IPS-18a (cell line): ENCODE measurements around the gene SDF4.

Experiments used
- H3K27ac ChIP-seq: one replicate; pipeline ENCODE4 v1.5.1; 2013; ENCODE audit warnings: low read length
- H3K27me3 ChIP-seq: one replicate; pipeline ENCODE4 v1.6.1; 2013; ENCODE audit warnings: mild to moderate bottlenecking, low read length; ENCODE audit not compliant: control insufficient read depth, insufficient read depth
- H3K36me3 ChIP-seq: one replicate; pipeline ENCODE4 v1.6.1; 2013; ENCODE audit warnings: low read depth, low read length; ENCODE audit not compliant: control insufficient read depth
- H3K4me1 ChIP-seq: one replicate; pipeline ENCODE4 v1.6.1; 2013; ENCODE audit warnings: low read depth, low read length; ENCODE audit not compliant: control insufficient read depth
- H3K4me3 ChIP-seq: one replicate; pipeline ENCODE4 v1.5.1; 2013; ENCODE audit warnings: low read length
- H3K9ac ChIP-seq: one replicate; pipeline ENCODE4 v1.6.1; 2013; ENCODE audit warnings: mild to moderate bottlenecking, low read length, moderate library complexity
- H3K9me3 ChIP-seq: one replicate; pipeline ENCODE4 v1.6.1; 2013; ENCODE audit warnings: low read depth, low read length; ENCODE audit not compliant: control insufficient read depth

The SDF4 gene

GRCh38 chr1:1203561-1204424 lies 28.0 kb downstream of the SDF4 start:
- Histone ChIP-seq H3K9ac (no peak overlapping the region), H3K27ac (no peak overlapping the region), H3K9me3 (no peaks in the 10 kb centered on the region), H3K36me3 (no peaks in the 10 kb centered on the region), H3K4me3 (no peak overlapping the region), H3K27me3 (peaks cover 38% of the 10 kb centered on the region), H3K4me1 (peaks cover 3% of the 10 kb centered on the region)

- Histone ChIP-seq H3K4me1 (peaks cover 3% of the 10 kb centered on the region), H3K27ac (no peak overlapping the region), H3K4me3 (no peak overlapping the region), H3K36me3 (no peaks in the 10 kb centered on the region), H3K9me3 (no peaks in the 10 kb centered on the region), H3K9ac (no peak overlapping the region), H3K27me3 (peaks cover 38% of the 10 kb centered on the region)
Measured at GRCh38 chr1:1202831-1203560, 28.8 kb downstream of the SDF4 start.

DNA sequence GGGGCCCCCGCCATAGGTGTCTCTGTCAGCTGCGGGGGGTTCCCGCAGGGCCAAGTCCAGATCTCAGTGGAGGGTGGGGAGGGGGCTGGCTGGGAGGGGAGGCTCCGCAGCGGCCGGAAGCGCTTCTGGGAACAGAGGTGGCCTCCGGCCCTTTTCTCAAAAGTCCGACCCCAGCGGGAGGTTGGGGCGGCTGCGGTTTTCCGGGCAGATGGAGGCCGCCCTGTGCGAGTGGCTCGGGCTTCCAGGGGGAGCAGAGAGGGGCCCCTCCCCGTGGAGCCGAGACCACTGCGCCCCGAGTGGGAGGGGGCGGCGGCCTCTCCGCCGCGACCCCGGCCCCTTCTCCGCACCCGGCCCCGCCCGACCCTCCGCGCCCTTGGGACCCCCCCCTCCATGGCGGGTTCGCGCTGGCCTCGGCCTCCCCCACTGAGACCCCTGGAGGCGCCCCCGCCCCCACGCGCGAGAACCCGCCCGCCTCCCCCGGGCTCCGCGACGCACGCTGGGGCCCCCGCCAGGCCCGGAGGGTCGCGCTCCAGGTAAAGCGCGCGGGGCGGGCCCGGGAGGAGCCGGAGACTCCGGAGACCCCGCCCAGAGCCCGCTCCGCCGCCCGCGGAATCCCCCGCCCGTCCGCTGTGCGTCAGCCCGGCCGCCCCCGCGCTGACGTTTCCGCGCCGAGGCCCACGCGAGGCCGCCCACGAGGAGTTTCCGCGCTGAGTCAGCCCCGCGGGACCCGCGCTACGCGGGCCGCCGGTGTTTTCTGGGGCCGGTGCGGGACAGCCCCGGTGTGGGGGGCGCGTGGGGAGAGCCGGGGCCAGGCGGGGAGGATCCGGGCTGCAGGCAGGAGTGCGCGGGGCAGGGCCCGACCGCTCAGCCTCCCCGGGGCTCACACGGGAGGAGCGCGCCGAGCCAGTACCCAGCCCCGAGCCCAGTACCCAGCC lies 30.7 kb downstream of the SDF4 start:
- Histone ChIP-seq H3K27me3 (peaks cover 26% of the 10 kb centered on the region), H3K27ac (no peak overlapping the region), H3K36me3 (no peaks in the 10 kb centered on the region), H3K9ac (no peak overlapping the region), H3K9me3 (no peaks in the 10 kb centered on the region), H3K4me1 (peaks cover 3% of the 10 kb centered on the region), H3K4me3 (peak overlapping the region; percentile 33)

DNA sequence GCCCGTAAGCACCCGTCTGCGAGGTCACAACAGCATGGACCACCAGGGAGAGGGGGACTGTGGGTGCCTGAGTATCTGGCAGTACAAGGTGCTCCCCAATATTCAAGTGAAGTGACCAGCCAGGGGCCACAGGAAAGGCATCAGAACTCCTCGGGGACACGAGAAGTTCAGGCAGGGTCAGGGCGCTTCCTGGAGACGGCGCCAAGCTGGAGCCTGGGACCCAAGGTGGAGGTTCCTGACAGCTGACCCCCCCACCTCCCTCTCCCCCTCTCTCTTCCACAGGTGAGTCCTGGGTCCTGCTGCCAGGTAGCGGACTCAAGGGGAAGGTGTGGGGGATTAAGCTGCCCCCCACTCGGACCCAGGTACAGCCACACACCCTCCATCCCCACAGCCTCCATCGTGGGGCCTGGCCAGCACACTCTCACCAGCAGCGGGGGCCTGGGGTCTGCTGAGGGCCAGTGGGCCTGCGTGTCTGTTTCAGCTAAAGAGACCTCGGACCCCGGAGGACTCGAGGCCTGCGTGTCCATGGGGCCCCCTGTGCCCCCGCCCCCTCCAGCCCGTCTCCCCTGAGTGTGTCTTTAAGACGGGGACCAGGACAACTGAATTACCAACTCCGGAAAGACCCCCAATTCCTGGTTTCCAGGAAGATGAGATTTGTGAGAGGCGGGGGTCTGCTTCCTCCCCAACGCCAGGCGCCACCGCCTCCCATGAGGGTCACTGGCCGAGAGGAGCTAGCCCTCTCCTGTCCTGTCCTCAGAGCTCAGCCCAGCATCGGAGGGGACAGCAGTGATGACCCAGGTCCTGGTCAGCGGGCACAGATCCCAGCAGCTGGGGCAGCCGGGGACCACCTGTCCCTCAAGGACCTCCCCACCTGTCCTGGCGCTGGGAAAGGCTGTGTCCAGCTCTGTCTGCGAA lies 31.6 kb downstream of the SDF4 start:
- Histone ChIP-seq H3K9me3 (no peaks in the 10 kb centered on the region), H3K4me3 (no peak overlapping the region), H3K4me1 (peaks cover 3% of the 10 kb centered on the region), H3K27ac (no peak overlapping the region), H3K36me3 (no peaks in the 10 kb centered on the region), H3K9ac (no peak overlapping the region), H3K27me3 (peaks cover 16% of the 10 kb centered on the region)

DNA sequence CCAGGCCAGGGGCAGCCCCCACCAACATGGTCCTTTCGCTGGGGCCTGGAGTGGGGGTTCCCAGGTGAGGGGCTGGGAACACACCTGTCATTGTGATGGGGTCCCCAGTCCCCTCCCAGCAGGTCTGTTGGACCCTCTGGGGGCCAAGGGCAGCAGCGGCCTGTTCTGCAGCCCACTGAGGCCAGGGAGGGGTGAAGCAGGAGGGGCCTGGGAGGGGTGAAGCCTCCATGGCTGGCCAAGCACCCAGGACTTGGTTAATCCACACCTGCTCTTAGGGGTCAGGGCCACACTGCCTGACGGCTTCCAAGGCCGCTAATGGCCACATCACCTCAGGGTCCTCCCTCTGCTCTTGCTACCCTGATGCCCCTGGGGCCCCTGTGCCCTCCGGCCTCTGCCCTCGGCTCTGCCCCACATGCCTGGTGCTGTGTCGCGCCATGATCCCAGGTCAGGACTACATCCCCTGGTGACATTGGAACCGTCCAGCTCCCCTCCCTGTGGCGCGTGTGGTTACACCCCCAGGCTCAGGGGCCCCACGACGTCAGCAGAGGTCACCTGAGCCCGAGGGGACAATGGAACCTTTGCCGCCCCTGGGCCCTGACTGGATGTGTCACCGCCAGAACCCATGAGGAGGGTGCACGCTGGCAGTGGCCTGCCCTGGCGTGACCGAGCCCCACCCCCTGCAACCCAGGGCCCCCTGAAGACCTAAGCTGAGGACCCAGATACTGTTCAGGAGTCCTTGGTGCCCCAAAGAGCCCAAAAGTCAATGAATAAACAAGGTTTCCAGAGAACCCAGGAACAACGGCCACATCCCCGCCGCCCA lies 32.5 kb downstream of the SDF4 start:
- Histone ChIP-seq H3K27me3 (peaks cover 9% of the 10 kb centered on the region), H3K9ac (no peak overlapping the region), H3K36me3 (no peaks in the 10 kb centered on the region), H3K27ac (no peak overlapping the region), H3K9me3 (no peaks in the 10 kb centered on the region), H3K4me1 (peaks cover 3% of the 10 kb centered on the region), H3K4me3 (no peak overlapping the region)

GRCh38 chr1:1198423-1199140 lies 33.2 kb downstream of the SDF4 start:
- no peaks in the 10 kb centered on the region for H3K36me3 ChIP-seq
- H3K9ac ChIP-seq = no peak overlapping the region
- H3K27ac ChIP-seq = no peak overlapping the region
- H3K9me3 ChIP-seq = no peaks in the 10 kb centered on the region
- peaks cover 3% of the 10 kb centered on the region for H3K4me1 ChIP-seq
- no peak overlapping the region for H3K4me3 ChIP-seq
- peaks cover 9% of the 10 kb centered on the region for H3K27me3 ChIP-seq

GRCh38 chr1:1197551-1198422 lies 34.0 kb downstream of the SDF4 start:
- Histone ChIP-seq H3K4me1 (peaks cover 3% of the 10 kb centered on the region), H3K9me3 (no peaks in the 10 kb centered on the region), H3K27me3 (peaks cover 9% of the 10 kb centered on the region), H3K4me3 (no peak overlapping the region), H3K36me3 (no peaks in the 10 kb centered on the region), H3K9ac (no peak overlapping the region), H3K27ac (no peak overlapping the region)

DNA sequence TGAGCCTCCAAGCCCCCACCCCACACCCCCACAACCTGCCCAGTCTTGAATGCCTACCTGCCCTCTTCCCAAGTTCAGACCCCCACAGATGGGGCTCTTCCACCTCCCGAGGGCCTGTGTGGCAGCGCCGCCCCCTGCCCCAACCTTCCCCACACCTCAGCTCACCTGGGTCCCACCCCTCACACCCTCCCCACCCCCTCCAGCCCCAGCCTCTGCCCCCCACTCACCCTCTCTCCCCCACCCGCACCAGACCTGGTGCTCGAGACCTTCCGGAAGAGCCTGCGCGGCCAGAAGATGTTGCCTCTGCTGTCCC lies 34.7 kb downstream of the SDF4 start:
- Histone ChIP-seq H3K27me3 (peaks cover 9% of the 10 kb centered on the region), H3K4me3 (no peak overlapping the region), H3K9me3 (no peaks in the 10 kb centered on the region), H3K27ac (no peak overlapping the region), H3K4me1 (peaks cover 3% of the 10 kb centered on the region), H3K9ac (no peak overlapping the region), H3K36me3 (no peaks in the 10 kb centered on the region)

- Histone ChIP-seq H3K27me3 (peaks cover 9% of the 10 kb centered on the region), H3K27ac (no peak overlapping the region), H3K9ac (no peak overlapping the region), H3K4me1 (peaks cover 3% of the 10 kb centered on the region), H3K4me3 (no peak overlapping the region), H3K36me3 (no peaks in the 10 kb centered on the region), H3K9me3 (no peaks in the 10 kb centered on the region)
Measured at GRCh38 chr1:1196431-1197187, 35.2 kb downstream of the SDF4 start.
